HG03103 (cell line): Measurements from ENCODE around the gene ARFIP2.

Experiments used
- ATAC-seq: cut with Tn5 transposase; IDR thresholded peaks from one replicate; pipeline ENCODE4 v1.9.1; 2021; ENCODE audit warnings: low read depth; ENCODE audit not compliant: unreplicated experiment

ARFIP2 gene

DNA sequence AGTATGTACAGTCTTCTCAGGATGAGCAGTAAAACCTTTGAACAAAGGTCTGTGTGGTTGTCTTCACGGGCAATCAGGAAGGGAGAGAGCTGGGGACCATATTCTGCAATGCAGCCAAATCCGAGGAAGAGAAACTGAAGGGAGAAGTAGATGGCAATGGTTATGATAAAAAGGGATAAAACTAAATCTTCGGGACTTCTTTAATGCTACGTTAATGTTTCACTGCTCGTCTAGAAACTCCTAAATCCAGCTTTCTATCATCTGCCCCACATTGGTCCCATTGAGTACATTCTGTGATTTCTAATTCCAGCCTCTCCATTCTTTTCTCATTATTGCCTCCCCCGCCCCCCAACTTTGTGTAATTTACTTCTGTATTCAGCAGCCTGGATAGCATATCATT lies 1.9 kb upstream of the ARFIP2 start:
- no peak for ATAC-seq

DNA sequence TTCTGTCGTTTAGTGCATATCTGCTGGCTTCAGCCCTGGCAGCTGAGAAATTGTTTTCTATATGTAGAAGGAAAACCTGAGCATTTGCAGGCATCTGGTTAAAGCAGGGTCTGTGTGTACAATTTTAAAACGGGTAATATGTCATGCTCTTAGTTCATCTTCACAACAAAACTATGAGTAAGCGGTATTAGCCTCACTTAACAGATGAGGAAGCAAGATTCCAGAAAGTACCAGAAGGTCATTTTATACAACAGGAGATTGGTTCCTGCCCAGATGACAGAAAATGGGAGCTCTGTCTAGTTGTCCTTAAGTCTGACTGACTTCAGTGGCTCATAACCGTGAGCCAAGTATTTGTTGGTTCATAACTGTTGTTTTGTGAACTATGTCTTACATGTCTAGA lies 1.3 kb upstream of the ARFIP2 start:
- ATAC-seq = no peak

DNA sequence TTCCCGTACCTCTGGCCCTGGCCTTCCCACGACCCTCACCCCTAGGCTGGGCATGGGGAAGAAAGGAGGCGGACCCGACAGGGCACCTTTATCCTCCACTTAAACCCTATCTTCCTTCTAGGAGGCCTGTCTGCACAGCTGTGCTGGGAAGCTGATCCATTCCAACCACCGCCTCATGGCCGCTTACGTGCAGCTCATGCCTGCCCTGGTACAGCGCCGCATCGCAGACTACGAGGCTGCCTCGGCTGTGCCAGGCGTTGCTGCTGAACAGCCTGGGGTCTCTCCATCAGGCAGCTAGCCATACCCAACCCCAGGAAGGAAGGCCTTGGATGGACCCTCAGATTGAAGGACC lies 769 bp upstream of the ARFIP2 start:
- ATAC-seq = no peak

DNA sequence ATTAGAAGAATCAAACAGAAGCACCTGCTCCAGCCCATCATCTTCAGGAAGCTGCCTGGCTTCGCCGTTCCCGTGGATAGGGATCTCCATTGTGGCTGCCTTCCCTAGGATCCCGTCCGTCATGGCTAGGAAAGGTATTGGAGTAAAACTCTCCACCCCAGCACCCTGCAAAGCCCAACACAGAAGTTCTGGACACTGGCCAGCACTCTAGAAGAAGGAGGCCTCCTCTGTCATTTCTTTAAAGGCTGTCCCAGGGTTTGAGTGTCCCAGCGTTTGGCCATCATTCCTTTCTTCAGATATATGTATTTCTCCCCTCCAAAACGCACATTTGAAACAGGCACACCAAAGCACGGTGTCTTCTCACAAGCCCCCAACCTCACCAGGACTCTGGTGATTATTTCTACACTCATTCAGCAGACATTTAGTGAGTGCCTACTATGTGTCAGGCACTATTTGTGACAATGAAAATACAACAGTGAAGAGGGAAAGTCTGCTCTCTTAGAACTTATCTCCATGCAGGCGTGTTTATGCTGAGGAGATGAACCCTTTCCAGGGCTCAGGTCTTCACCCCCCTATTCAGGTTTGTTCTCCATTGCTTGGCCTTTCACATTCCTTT lies 724 bp downstream of the ARFIP2 start:
- ATAC-seq = no peak

DNA sequence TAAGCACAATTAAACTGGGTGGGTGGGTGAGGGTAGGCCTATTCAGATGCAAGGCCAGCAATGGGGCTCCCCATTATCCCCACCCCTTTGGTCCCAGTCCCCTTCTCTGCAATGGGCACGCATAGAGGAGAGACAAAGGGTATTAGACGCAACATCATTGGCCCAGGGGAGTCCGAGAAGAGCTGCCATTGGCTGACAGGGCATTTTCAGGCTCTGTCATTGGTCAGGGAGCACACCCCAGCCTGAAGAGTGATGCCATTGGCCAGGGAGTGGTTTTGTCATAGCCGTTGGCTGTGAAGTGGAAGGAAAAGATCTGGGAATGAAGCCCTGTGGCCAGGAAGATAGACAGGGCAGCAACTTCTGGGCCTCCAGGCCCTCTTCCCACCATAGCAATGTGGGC lies 4.6 kb downstream of the ARFIP2 start:
- no peak for ATAC-seq

DNA sequence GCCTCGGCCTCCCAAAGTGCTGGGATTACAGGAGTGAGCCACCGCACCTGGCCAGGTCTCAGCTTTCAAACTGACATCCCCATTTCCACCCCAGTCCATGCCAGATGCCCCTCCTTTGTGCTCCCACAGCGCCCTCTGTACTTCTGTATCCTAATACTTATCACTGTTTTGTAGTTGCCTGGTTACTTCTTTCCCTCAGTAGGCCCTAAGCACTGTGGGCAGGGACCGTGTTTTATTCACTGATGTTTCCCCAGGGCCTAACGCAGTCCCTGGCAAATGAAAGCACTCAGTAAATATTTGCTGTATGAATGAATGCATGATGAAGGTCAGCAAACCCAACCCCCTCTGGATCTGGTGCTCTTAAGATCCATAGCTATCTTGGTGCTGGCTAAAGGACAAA lies 5.2 kb downstream of the ARFIP2 start:
- ATAC-seq = no peak

DNA sequence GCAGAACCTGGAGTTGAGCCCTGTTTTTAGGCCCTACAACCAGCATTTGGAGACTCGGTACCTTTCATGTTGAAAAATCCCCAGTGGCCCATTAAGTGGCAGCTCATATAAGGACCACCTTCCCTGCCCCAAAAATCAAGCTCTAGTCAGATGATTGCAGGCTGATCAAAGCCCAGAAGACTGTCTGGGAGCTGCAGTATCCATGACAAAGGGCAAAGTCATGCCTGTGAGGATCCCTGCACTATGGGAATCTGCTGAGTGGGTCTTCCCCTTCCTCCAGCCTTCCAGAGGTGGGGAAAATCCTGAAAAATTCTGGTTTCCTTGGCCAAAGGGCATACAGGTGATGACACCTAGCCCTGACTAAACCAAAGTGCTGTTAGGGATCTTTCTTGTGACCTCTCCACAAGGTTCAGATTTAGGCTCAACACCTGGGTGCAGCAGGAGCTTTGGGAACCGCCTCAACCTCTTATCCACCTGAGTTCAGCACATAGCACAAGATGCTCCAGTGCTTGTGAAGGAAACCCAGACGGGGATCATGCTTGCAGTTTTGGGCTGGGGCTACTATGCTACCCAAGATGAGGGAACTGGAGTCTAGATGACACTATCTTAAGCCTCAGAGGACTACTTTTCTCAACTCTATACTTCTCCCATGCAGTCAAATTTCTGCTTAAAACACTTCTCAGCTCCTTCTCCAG lies 6.2 kb downstream of the ARFIP2 start:
- ATAC-seq = no peak

DNA sequence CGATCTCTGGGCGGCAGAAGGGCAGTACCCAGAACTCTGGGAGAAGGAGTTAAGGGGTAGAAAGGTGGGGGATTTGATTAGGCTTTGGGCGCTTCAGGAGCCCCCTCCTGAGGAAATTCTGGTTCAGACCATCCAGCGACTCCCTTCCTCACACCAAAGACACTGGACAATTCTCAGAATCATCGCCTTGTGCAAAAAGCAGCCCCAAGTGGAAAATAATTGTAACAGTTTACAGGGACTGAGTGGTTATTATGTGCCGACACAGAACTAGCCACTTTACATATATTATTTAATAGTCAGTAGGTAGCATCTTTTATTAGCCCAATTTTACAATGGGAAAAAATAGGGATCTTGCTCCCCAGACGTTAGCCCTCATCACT lies 6.7 kb downstream of the ARFIP2 start:
- ATAC-seq = no peak

DNA sequence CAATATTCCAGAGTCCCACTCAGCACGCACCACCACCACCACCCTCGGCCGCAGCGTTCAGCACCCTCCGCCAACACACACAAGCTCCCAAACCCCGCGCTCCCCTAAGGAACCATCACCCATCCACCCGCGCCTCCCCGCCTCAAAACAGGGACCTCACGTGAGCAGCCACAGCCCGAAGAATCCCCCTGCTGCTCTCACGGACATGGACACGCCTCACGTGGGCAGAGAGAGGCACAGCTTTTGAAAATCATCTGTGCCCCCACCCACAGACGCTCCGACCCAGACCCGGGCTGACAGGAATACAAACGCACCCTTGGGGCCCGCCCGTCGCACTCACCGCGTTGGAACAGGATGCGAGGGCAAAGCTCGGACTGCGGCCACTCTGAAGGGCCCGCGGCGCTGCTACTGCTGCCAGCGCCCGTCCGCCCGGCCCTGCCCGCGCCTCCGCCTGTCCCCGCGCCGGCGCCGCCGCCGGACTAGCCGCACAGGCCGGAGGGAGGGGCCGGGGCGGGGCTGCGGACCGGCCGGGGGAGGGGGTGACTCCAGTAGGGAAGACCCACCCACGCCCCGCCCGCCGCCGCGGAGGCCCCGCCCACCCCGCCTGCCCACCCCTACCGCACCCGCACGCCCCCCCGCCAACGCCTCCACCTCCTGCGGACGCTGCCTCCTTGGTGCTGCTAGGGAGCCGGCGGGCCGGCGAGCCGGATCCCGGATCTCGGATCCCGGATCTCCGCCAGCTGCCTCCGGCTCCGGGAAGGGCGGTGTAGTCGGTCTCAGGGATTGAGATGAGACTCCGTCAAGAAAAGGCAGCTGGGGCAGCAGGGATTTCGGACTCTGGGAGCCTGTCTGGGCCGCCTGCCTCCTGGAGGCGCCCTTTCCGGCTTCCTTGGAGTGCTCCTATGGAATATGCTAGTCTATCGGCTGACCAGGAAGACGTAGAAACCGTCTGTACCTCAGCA lies 7.4 kb downstream of the ARFIP2 start, which contains the start of gene TRIM3:
Gene TRIM3, minus strand, starts transcription at position 491 of the 962 bp plus-strand sequence. CDS start 8,246 bp downstream, outside the sequence.
- ATAC-seq = peak; percentile 59

DNA sequence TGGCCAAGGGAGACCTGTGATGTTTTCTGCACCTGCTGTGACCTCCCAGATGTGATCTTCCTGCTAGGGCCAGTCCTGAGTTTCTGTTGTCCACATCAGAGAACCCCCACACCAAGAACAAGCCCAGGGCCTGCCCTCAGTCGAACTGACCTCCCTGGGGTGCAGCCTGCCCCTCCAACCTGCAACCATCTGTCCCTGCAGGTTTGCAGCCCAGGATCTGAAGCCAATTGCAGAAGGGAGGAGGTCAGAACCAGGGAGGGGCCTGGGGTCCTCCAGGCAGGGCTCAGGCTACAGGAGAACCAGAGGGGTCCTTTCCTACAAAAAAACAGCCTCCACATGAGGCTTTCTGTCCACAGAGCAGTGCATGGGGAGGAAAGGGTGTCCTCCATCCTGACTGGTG lies 8.2 kb downstream of the ARFIP2 start:
- no peak for ATAC-seq

DNA sequence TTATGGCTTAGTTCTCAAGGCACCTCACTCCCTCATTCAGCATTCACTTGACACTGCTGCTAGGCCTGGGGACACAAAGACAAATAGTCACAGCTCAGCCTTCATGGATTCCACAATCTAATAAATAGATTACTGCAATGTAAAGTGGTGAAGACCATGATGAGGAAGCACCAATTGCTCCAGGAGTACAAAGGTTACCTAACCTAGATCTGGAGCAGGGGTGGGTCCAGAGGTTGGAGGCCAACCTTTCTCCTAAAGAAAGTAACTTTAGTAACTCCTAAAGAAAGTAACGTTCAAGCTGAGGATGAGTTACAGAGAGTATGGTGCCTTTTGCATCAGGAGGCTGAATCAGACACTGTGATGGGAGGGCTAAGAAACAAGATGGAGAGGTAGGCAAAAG lies 11.5 kb downstream of the ARFIP2 start:
- ATAC-seq = no peak

DNA sequence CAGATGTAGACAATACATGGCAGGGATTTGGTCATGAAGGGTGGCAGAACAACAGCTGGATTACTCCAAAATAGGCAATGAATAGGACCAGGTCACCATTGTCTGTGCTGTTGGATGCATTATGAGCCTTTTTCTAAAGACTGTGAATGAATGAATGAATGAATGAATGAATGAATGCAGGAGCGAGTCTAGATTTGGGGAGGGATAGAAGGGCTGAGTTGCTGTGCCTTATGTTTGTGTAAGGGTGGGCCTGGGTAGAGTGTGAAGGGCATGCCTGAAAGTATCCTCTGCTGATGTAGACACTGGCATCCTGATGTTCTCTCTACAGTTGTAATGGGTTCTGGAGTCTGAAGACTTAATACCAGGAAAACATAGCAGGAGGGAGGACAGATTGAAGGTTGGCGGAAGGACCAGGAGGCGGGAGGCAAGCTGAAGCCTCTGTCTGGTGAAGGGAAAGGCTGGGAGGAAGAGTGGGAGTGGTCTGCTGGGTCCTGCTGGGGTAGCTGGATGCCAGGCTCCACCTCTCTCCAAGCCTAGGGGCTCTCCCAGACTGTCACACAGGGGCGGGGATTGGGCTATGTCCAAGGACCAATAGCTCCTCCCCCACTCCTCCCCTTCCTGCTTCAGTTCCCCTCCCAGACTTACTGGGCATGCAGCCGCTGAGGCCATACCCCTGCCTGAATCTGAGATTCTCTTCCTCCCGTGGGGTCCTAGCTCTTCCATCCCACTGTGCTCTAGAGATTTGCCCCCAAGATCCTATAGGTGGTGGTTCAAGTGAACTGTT lies 12.2 kb downstream of the ARFIP2 start:
- peak; percentile 72 for ATAC-seq

DNA sequence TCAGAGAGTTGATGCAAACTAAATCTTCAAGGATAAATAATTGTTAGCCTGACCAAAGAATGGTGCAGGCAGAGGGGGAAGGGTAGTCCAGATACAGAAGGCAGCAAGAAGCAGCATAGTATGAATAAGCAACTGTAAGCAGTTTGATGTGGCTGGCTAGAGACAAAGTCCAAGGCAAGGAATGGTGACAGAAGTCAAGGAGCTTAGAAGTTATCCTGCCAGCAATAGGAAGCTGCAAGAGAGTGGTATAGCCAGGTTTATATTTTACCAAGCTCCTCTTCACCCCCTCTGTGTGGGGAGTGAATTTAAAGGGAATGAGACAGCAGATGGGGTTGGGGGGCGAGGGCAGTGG lies 22.1 kb downstream of the ARFIP2 start:
- no peak for ATAC-seq

DNA sequence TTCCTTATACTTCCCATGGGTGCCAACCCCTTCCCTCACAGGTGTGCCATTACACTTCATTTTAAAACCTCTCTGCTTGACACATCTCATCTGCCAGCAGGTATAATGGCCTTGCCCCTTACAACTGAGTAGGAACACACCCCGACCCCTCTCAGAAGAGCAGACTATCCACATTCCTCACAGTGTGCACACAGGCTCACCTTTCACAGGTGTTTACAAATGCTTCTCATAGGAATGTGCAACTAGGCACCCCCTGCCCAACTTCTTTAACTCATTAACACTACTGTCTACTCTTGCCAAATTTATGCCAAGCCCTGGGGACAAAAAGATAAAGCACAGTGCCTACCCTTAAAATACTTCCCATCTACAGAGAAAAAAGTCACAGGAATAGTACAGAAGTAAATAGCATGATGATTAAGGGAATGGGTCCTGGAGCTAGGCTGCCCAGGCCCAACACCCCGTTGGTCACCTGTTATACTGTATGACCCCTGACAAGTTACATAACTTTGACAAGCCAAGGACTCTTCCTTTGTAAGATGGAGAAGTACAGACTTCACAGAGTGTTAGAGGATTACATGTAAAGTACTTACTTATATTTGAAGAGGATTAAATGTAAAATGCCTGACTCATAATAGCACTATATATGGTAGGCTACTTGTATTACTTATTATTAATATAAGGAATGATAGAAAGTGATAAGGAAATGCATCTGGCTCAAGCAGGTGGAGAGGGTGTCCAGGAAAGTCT lies 22.6 kb downstream of the ARFIP2 start:
- no peak for ATAC-seq

DNA sequence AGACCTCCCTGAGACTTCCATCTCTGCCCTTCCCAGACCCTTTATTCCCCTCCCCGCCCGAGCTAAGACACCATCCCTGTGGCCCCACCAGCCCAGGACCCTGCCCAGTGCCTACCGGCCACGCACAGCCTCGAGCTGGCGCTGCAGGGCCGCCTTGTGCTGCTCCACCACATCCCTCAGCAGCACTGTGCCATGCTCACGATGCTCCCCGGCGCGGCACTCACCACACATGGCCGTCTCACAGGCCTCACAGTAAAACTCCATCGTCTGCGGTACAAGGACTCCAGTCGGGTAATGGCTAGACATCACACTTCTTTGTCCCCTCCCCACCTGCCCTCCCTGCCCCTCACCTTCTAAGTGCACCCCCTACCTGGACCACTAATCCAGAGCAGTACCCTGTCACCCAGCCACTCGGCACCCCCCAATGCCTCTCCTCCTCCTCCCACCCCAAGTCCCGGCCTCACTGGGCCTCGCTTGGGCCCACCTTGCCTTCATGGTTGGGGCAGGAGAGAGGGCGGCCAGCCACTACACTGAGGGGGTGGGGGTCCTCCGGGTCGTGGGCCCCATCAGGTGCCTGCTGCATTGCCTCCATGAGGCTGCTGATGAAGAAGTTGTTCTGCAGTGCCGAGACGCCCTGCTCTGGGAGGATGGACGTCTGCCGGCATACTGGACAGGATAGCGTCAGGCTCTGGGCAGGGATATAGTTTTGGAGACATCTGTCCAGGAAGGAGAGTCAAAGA lies 23.4 kb downstream of the ARFIP2 start:
- no peak for ATAC-seq

DNA sequence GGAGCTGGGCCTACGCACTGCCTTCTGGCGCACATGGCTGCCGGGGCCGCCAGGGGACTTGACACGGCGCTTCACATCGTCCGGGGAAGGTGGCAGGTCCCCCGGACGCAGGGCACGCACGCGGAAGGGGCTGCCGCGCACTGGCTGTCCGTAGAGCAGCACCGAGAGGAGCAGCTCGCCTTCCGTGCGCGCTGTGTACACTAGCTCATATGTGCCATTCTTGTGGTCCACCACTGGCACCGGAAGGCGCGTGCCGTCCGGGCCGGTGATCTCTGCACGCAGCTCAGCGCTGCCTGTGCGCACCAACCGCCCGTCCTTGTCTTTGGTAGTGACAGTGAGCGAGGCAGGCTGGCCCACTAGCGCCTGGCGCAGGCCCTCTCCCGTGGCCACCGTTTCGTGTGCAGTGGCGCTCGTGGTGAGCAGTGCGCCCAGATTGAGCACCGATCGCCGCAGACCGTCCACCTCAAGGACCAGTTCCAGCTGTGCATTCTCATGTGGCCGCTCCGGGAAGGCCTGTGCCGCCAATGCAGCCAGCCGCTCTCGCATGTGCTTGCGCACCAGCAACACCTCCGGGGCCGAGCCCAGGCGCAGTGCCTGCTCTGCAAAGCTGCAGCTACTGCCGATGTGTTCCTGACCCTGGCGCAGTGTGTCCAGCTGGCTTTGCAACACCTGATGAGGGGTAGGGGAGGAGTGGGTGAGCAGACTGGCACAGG lies 24.6 kb downstream of the ARFIP2 start:
- no peak for ATAC-seq

DNA sequence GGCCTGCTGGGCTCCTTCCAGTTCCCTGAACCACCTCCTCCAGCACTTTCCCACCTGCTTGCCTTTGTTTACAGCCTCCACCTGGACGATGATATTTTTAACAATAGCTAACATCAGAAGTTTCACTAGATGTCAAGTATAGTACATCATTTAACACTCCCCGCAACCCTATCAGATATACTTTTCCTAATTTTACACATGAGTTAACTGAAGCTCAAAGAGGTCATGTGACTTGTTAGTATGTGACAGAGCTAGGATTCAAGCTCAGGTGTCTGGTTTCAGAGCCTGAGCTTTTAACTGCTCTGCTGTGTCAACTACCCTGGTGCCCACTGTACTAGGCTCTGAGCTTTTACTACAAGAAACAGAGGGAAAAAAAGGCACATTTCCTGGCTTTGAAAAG lies 26.1 kb downstream of the ARFIP2 start:
- no peak for ATAC-seq

DNA sequence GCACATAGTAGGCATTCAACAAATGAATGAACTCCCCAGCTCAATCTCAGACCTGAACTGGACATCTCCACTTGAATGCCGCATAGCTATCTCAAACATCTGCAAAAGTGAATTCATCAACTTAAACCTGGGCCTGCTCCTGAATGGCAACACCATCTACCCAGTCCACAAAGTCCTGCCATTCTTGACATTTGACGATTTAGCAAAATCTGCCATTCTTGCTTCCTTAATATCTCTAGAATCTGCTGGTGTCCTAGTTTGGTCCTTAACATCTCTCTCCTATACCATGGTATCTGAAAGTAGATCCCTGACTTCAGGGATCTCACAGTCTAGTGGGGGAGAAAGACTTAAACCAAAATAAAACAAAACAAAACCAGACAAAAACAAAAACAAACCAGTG lies 28.0 kb downstream of the ARFIP2 start:
- ATAC-seq = no peak

DNA sequence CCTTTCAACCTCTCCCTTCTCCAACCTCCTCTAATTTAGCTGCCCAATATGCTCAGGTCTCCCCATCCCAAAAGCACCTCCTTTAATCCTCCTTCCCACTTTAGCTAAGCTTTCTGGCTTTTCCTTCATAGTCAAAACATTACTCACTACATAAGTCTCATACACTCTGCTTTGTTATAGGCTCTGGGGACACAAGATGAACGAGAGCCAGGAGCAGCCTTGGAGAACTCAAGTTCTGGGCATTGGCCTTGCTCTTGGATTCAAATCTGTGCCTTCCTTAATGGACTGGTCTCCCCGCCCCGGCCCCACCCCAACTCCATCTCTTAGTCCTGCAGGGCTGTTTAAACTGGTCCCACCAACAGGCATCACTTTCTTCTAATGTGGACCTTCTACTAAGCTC lies 28.9 kb downstream of the ARFIP2 start:
- ATAC-seq = no peak
